H9 (cell line): ENCODE data around the gene MYO18B. TPM values are rescaled to one million over a fixed set of nuclear protein-coding genes. Genes with fewer than 3 reads are reported as not detected.

Experiments
- DNase-seq: peaks from one replicate; pipeline ENCODE4 v3.0.0-alpha.2; 2017
- H2AFZ ChIP-seq: one replicate; pipeline ENCODE4 v1.6.1; 2013; ENCODE audit warnings: mild to moderate bottlenecking, low read length, control low read depth, moderate library complexity
- H2AK5ac ChIP-seq: 2 replicates; pipeline ENCODE4 v1.6.1; 2013; ENCODE audit warnings: low read length, control low read depth, mixed read lengths; ENCODE audit not compliant: insufficient read length
- H2BK120ac ChIP-seq: one replicate; pipeline ENCODE4 v1.6.1; 2013; ENCODE audit warnings: low read depth, mild to moderate bottlenecking, low read length, control low read depth, inconsistent platforms; ENCODE audit not compliant: poor library complexity, severe bottlenecking
- H2BK12ac ChIP-seq: 2 replicates; pipeline ENCODE4 v1.6.1; 2013; ENCODE audit warnings: low read length, control low read depth, mixed read lengths, low read depth; ENCODE audit not compliant: insufficient read length
- H2BK15ac ChIP-seq: 2 replicates; pipeline ENCODE4 v1.6.1; 2013; ENCODE audit warnings: low read depth, low read length, control low read depth
- H2BK20ac ChIP-seq: one replicate; pipeline ENCODE4 v1.6.1; 2013; ENCODE audit warnings: low read depth, mild to moderate bottlenecking, low read length, control low read depth, inconsistent platforms; ENCODE audit not compliant: poor library complexity, severe bottlenecking
- H2BK5ac ChIP-seq: 2 replicates; pipeline ENCODE4 v1.6.1; 2013; ENCODE audit warnings: low read length, control low read depth, mixed read lengths; ENCODE audit not compliant: insufficient read length
- H3K14ac ChIP-seq: 2 replicates; pipeline ENCODE4 v1.6.1; 2013; ENCODE audit warnings: low read length, control low read depth; ENCODE audit not compliant: insufficient read depth
- H3K18ac ChIP-seq: 2 replicates; pipeline ENCODE4 v1.6.1; 2013; ENCODE audit warnings: low read depth, mild to moderate bottlenecking, mixed read lengths, low read length, control low read depth; ENCODE audit not compliant: insufficient read length
- H3K23ac ChIP-seq: 2 replicates; pipeline ENCODE4 v1.6.1; 2013; ENCODE audit warnings: low read length, control low read depth, mixed read lengths, low read depth; ENCODE audit not compliant: insufficient read length
- H3K23me2 ChIP-seq: 2 replicates; pipeline ENCODE4 v1.6.1; 2013; ENCODE audit warnings: low read depth, mild to moderate bottlenecking, mixed read lengths, low read length, control low read depth; ENCODE audit not compliant: insufficient read length, poor library complexity, severe bottlenecking
- H3K27ac ChIP-seq: 2 replicates; pipeline ENCODE4 v1.5.1; 2013; ENCODE audit warnings: low read length, control low read depth, mixed read lengths, low read depth; ENCODE audit not compliant: insufficient read length
- H3K27me3 ChIP-seq: 2 replicates; pipeline ENCODE4 v1.6.1; 2013; ENCODE audit warnings: low read length, control low read depth, inconsistent platforms; ENCODE audit not compliant: insufficient read depth
- H3K4ac ChIP-seq: 2 replicates; pipeline ENCODE4 v1.6.1; 2013; ENCODE audit warnings: low read depth, mild to moderate bottlenecking, control low read depth, inconsistent platforms, low read length, moderate library complexity
- H3K4me1 ChIP-seq: 2 replicates; pipeline ENCODE4 v1.6.1; 2013; ENCODE audit warnings: low read length, control low read depth, inconsistent platforms; ENCODE audit not compliant: insufficient read depth
- H3K4me2 ChIP-seq: 2 replicates; pipeline ENCODE4 v1.6.1; 2013; ENCODE audit warnings: low read length, control low read depth, mixed read lengths; ENCODE audit not compliant: insufficient read length, insufficient read depth
- H3K56ac ChIP-seq: 2 replicates; pipeline ENCODE4 v1.6.1; 2013; ENCODE audit warnings: low read depth, mild to moderate bottlenecking, mixed read lengths, low read length, control low read depth; ENCODE audit not compliant: insufficient read length
- H3K79me1 ChIP-seq: 2 replicates; pipeline ENCODE4 v1.6.1; 2013; ENCODE audit warnings: low read depth, mild to moderate bottlenecking, moderate library complexity, low read length, control low read depth, inconsistent platforms; ENCODE audit not compliant: insufficient read depth, poor library complexity, severe bottlenecking
- H3K79me2 ChIP-seq: 2 replicates; pipeline ENCODE4 v1.6.1; 2013; ENCODE audit warnings: low read length, control low read depth, inconsistent platforms; ENCODE audit not compliant: insufficient read depth
- H3K9ac ChIP-seq: 2 replicates; pipeline ENCODE4 v1.6.1; 2013; ENCODE audit warnings: low read length, control low read depth, mixed read lengths; ENCODE audit not compliant: insufficient read length; ENCODE audit errors: extremely low read depth
- H3K9me3 ChIP-seq: one replicate; pipeline ENCODE4 v1.6.1; 2013; ENCODE audit warnings: low read depth, low read length, inconsistent platforms; ENCODE audit not compliant: control insufficient read depth
- H3T11ph ChIP-seq: one replicate; pipeline ENCODE4 v1.6.1; 2013; ENCODE audit warnings: mild to moderate bottlenecking, low read length, control low read depth, inconsistent platforms
- H4K20me1 ChIP-seq: one replicate; pipeline ENCODE4 v1.6.1; 2013; ENCODE audit not compliant: control insufficient read depth, insufficient read length, insufficient read depth
- H4K5ac ChIP-seq: 2 replicates; pipeline ENCODE4 v1.6.1; 2013; ENCODE audit warnings: low read depth, mild to moderate bottlenecking, mixed read lengths, low read length, control low read depth; ENCODE audit not compliant: insufficient read length
- H4K8ac ChIP-seq: replicated peaks from 2 replicates; pipeline ENCODE4 v1.6.1; 2013; ENCODE audit warnings: low read length, control low read depth, mixed read lengths, low read depth; ENCODE audit not compliant: insufficient read length
- H4K91ac ChIP-seq: 2 replicates; pipeline ENCODE4 v1.6.1; 2013; ENCODE audit warnings: low read depth, mild to moderate bottlenecking, moderate library complexity, mixed read lengths, low read length, control low read depth; ENCODE audit not compliant: insufficient read length
- H3K27ac Mint-ChIP-seq, 3 experiments: 2 replicates in 2 of 3; 3 replicates in 1 of 3; pipeline ENCODE4 v1.8.0; 2020 to 2021; ENCODE audit warnings: mixed read lengths in 3 of 3, mild to moderate bottlenecking in 1 of 3, moderate library complexity in 1 of 3
- H3K27me3 Mint-ChIP-seq: 2 replicates; pipeline ENCODE4 v1.8.0; 2021; ENCODE audit warnings: low read depth, mild to moderate bottlenecking, moderate library complexity, mixed read lengths
- H3K36me3 Mint-ChIP-seq, 3 experiments: 2 replicates in 2 of 3; 3 replicates in 1 of 3; pipeline ENCODE4 v1.8.0; 2020 to 2021; ENCODE audit warnings: low read depth in 3 of 3, mixed read lengths in 3 of 3; ENCODE audit not compliant: insufficient read depth in 1 of 3
- H3K4me1 Mint-ChIP-seq, 2 experiments: 2 replicates each; pipeline ENCODE4 v1.8.0; 2020; ENCODE audit warnings: mixed read lengths in 2 of 2
- H3K4me3 Mint-ChIP-seq, 2 experiments: 2 replicates in 1 of 2; 3 replicates in 1 of 2; pipeline ENCODE4 v1.8.0; 2020 to 2021; ENCODE audit warnings: mild to moderate bottlenecking in 2 of 2, mixed read lengths in 2 of 2, moderate library complexity in 1 of 2
- H3K9me3 Mint-ChIP-seq, 2 experiments: 2 replicates in 1 of 2; 3 replicates in 1 of 2; pipeline ENCODE4 v1.8.0; 2020; ENCODE audit warnings: mild to moderate bottlenecking in 2 of 2, mixed read lengths in 2 of 2, moderate library complexity in 1 of 2
- WGBS: extraction: QIAGEN DNeasy Blood & Tissue Kit; methylation state at CpG from one replicate; pipeline ENCODE4 v1.1.7; 2013; ENCODE audit warnings: missing lambda C conversion rate, low lambda C conversion rate, mixed read lengths; ENCODE audit not compliant: insufficient read length; ENCODE audit errors: extremely low coverage; 5-methylcytosine and 5-hydroxymethylcytosine counted together
- total RNA-seq: library from RNA; stranded (reverse); gene quantifications from 2 replicates; pipeline ENCODE4 v1.2.1, GENCODE V29; 2021
- TF ChIP-seq, protein P1 (sequence below): fragments of 200-600 bp; sonication (generic); conservative IDR thresholded peaks from 3 replicates; pipeline ENCODE4 v1.8.0; 2021; ENCODE audit warnings: antibody characterized with exemption, mild to moderate bottlenecking

MYO18B gene
- total RNA-seq, 1 experiment from 2014 or later: 0.46 TPM

DNA sequence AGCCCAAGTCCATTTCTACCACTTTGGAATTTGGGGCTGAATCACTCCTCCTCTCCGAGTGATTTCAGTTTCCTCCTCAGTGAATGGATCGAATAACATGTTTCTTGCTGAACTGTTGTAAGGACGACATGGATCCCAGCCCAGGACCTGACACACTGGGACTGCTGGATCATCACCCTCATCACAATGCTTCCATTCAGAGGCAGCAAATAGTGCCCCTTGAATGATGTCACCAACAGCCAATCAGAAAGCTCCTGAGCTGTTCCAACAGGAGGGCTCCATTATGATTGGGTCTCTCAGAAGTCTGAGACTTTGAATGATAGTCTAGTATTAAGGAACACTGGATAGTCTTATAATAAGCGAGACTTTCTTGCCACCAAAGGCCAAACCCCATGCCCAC lies 158.9 kb downstream of the MYO18B start:
- WGBS: no CpG with 5 or more reads among the region's 4 CpGs
- Histone ChIP-seq H3K56ac (no peak overlapping the region), H3K79me2 (no peaks in the 10 kb centered on the region), H3K9me3 (no peaks in the 10 kb centered on the region), H2AK5ac (no peak overlapping the region), H4K91ac (no peak overlapping the region), H4K5ac (no peak overlapping the region), H3K4me2 (no peak overlapping the region), H2BK12ac (no peak overlapping the region), H4K20me1 (no peaks in the 10 kb centered on the region), H4K8ac (no peak overlapping the region), H3K27me3 (no peaks in the 10 kb centered on the region), H3K23me2 (no peaks in the 10 kb centered on the region), H2BK20ac (no peak overlapping the region), H3K9ac (no peak overlapping the region), H2BK120ac (no peak overlapping the region), H2AFZ (no peak overlapping the region), H2BK15ac (no peak overlapping the region), H3K79me1 (no peaks in the 10 kb centered on the region), H3K18ac (no peak overlapping the region), H3K27ac (no peak overlapping the region), H2BK5ac (no peak overlapping the region), H3K23ac (no peak overlapping the region), H3K4ac (no peak overlapping the region), H3K14ac (no peak overlapping the region), H3K4me1 (0 out of 2 replicates have a peak, but pooled peaks cover 3% of the 10 kb centered on the region), H3T11ph (no peak overlapping the region)
- H3K27me3 Mint-ChIP-seq: peaks cover 2% of the 10 kb centered on the region; the same call in 1 of the 2 replicates
- H3K4me1 Mint-ChIP-seq: peaks cover 10 to 14% of the 10 kb centered on the region in 2 experiments
- TF ChIP-seq, protein P1, sequence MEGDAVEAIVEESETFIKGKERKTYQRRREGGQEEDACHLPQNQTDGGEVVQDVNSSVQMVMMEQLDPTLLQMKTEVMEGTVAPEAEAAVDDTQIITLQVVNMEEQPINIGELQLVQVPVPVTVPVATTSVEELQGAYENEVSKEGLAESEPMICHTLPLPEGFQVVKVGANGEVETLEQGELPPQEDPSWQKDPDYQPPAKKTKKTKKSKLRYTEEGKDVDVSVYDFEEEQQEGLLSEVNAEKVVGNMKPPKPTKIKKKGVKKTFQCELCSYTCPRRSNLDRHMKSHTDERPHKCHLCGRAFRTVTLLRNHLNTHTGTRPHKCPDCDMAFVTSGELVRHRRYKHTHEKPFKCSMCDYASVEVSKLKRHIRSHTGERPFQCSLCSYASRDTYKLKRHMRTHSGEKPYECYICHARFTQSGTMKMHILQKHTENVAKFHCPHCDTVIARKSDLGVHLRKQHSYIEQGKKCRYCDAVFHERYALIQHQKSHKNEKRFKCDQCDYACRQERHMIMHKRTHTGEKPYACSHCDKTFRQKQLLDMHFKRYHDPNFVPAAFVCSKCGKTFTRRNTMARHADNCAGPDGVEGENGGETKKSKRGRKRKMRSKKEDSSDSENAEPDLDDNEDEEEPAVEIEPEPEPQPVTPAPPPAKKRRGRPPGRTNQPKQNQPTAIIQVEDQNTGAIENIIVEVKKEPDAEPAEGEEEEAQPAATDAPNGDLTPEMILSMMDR: no peak
- H3K36me3 Mint-ChIP-seq: no peaks in the 10 kb centered on the region
- H3K4me3 Mint-ChIP-seq: no peak overlapping the region
- H3K9me3 Mint-ChIP-seq: no peaks in the 10 kb centered on the region
- DNase-seq: no peak
- H3K27ac Mint-ChIP-seq: no peak overlapping the region
